WI38 (cell line): ENCODE measurements around the gene NGFR.

Source experiments
- H3K4me3 ChIP-seq: 2 replicates; pipeline ENCODE4 v1.5.1; 2011; ENCODE audit warnings: low read depth, mild to moderate bottlenecking, control low read depth, low read length
- TF ChIP-seq, protein P1 (sequence below): IDR thresholded peaks from 2 replicates; pipeline ENCODE4 v1.5.1; 2012; ENCODE audit warnings: low read depth, mild to moderate bottlenecking, control low read depth, low read length

Gene NGFR

GRCh38 chr17:49505854-49506253, 10.8 kb downstream of the NGFR start:
- TF ChIP-seq, protein P1, sequence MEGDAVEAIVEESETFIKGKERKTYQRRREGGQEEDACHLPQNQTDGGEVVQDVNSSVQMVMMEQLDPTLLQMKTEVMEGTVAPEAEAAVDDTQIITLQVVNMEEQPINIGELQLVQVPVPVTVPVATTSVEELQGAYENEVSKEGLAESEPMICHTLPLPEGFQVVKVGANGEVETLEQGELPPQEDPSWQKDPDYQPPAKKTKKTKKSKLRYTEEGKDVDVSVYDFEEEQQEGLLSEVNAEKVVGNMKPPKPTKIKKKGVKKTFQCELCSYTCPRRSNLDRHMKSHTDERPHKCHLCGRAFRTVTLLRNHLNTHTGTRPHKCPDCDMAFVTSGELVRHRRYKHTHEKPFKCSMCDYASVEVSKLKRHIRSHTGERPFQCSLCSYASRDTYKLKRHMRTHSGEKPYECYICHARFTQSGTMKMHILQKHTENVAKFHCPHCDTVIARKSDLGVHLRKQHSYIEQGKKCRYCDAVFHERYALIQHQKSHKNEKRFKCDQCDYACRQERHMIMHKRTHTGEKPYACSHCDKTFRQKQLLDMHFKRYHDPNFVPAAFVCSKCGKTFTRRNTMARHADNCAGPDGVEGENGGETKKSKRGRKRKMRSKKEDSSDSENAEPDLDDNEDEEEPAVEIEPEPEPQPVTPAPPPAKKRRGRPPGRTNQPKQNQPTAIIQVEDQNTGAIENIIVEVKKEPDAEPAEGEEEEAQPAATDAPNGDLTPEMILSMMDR: no peak
- no peak overlapping the region for H3K4me3 ChIP-seq

DNA sequence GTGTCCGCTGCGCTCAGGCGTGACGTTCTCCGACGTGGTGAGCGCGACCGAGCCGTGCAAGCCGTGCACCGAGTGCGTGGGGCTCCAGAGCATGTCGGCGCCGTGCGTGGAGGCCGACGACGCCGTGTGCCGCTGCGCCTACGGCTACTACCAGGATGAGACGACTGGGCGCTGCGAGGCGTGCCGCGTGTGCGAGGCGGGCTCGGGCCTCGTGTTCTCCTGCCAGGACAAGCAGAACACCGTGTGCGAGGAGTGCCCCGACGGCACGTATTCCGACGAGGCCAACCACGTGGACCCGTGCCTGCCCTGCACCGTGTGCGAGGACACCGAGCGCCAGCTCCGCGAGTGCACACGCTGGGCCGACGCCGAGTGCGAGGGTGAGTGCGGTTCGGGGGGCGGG, 11.2 kb downstream of the NGFR start:
- TF ChIP-seq, protein P1: no peak
- no peak overlapping the region for H3K4me3 ChIP-seq

DNA sequence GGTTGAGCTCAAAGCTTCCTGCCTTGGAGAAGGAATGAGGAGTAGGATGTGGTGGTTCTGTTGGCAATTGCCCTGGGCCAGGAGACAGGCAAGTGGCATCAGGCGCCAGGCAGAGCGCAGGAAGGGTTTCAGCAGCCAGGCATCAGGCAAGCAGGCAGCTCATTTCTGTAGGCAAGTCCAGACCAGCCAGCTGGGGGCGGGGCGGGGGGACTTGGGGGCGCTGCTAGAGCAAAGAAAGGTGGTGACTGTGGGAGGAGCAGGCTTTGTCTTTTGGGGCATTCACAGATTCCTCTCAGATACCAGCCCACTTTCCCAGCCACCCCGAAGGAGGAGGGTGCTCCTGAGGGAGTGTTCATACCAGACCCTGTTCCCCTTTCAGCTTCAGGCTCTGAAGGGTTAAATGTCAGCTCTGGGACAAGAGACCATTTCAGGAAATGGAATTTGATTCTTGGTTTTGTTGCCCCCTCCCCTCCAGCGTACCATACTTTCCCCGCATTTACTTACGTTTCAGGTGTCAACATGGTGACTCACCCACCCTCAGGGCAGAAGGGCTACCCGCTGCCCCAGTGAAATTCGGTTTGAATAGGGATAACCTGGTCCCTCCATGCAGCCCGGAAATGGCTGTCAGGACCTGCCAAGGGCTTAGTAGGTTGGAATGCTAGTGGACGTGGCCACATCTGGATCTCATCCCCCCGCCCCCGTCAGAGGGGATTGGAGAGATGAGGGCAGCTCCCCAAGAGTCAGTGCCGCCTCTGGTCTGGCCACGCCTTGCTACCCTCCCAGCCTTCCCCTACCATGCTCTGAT, 13.2 kb downstream of the NGFR start:
- no peak overlapping the region for H3K4me3 ChIP-seq
- TF ChIP-seq, protein P1: no peak

DNA sequence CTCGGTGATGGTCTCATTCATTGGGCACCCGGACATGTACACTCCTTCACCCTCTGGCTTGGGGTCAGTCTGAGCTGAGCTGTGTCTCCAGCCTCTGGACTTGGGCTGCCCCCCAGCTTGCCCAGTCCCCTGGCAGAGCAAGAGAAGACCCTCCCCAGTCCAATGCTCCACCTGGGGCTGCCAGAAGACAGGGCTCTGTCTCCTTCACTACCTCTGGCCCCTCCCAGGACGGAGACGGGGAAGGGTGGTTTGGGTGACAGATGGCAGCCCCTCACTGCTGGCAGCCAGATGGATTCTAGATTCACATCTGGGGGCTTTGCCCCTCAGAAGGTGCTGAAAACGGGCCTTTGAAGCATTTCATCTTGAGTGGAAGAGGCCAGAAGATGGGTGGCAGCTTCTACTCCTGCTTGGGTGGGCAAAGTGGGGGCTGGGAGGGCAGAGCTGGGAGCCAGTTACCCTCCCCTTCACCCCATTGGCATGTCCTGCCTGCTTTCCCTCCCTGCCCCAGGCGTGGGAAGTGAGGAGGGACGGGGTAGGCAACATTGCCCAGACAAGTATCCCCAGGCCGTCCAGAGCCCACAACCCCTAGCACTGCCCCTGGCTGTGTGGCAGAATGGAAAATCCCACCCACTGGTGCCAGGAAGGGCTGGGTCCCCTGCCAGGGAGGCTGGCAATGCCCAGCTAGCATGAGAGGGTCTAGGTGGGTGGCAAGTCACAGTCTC, 13.9 kb downstream of the NGFR start:
- TF ChIP-seq, protein P1: no peak
- no peak overlapping the region for H3K4me3 ChIP-seq

DNA sequence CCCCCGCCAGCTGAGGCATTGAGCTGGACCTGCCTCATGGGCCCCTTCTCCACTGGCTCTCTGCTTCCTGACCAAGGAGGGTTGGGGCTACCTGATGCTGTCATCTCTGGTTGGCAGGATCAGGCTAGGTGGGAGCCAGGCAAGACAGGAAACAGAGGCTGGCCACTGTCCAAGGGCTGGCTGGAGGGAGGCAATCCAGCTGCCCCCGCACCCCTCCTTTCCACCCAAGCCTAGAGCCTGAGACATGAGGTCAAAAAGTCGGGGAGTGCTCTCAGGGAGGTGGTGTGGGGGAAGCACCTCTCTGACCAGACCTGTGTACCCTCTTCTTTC, 14.5 kb downstream of the NGFR start:
- no peak overlapping the region for H3K4me3 ChIP-seq
- TF ChIP-seq, protein P1: no peak

DNA sequence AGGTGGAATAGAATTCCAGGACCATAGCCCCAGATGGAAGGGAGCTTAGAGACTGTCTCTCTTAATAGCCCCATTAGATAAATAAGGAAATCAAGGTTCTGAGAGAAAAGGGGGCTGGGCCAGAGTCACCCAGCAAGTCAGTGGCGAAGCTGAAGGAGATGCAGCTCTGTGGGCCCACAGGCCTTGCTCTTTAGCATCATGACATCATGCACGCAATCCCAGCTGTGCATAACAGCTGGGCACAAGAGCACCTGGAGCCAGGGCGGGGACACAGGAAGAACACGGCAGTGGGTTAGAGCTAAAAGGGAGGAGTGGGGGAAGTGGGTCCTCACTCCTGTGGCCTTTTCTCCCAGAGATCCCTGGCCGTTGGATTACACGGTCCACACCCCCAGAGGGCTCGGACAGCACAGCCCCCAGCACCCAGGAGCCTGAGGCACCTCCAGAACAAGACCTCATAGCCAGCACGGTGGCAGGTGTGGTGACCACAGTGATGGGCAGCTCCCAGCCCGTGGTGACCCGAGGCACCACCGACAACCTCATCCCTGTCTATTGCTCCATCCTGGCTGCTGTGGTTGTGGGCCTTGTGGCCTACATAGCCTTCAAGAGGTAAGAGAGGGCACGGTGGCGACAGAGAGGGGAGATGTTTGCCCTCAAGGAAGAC, 15.1 kb downstream of the NGFR start:
- TF ChIP-seq, protein P1: no peak
- H3K4me3 ChIP-seq: no peak overlapping the region

DNA sequence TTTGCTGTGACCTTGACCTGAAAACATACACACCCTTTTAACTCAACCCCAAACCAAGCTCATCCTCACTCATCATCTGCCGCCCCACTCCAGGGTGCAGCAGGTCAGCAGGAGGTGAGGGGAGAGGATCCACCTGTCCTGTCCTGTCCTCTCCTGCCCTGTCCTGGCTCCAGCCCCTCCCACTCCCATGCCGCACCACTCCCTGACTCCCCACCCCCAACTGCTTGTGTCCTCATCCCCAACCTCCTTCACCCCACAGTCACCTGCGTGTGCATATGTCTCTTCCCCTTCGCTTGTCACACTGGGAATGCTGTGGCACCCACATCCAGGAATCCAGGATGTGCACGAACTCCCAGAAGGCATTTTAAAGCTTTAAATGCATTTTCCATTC, 15.6 kb downstream of the NGFR start:
- H3K4me3 ChIP-seq: no peak overlapping the region
- TF ChIP-seq, protein P1: no peak
